Testis (tissue), 2 donors: ENCODE results near the gene ZNF679.

ENCODE experiments used
- POLR2A ChIP-seq: fragments of 450-650 bp; IDR thresholded peaks from one replicate; pipeline ENCODE4 v1.6.1; 2017; ENCODE audit warnings: antibody characterized with exemption, mild to moderate bottlenecking, moderate library complexity
- TF ChIP-seq, protein P1 (sequence below), 3 experiments: fragments of 450-650 bp in 2 of 3; fragments of 200-600 bp in 1 of 3; sonication (generic) in 1 of 3; IDR thresholded peaks; one replicate each; pipeline ENCODE4 v1.5.1; 2016 to 2019; ENCODE audit warnings: antibody characterized with exemption in 3 of 3, mild to moderate bottlenecking in 2 of 3, moderate library complexity in 1 of 3

DNA sequence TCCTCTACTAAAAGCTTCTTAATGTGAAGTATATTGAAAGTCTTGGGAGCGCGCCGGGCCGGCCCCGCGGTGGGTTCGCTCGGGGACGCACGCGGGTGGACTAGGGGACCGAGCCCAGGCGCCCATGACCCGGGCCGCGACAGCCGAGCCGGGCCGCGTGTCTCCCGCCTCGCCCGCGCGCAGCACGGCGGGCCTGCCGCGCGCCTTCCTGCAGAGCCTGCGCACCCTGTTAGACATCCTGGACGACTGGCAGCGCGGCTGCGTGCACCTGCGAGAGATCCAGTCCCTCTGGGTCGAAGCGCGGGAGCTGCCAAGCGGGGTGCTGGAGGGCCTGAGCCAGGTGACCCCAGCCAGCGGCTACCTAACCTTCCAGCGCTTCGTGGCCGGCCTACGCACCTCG lies 46.7 kb upstream of the ZNF679 start:
- TF ChIP-seq, protein P1, sequence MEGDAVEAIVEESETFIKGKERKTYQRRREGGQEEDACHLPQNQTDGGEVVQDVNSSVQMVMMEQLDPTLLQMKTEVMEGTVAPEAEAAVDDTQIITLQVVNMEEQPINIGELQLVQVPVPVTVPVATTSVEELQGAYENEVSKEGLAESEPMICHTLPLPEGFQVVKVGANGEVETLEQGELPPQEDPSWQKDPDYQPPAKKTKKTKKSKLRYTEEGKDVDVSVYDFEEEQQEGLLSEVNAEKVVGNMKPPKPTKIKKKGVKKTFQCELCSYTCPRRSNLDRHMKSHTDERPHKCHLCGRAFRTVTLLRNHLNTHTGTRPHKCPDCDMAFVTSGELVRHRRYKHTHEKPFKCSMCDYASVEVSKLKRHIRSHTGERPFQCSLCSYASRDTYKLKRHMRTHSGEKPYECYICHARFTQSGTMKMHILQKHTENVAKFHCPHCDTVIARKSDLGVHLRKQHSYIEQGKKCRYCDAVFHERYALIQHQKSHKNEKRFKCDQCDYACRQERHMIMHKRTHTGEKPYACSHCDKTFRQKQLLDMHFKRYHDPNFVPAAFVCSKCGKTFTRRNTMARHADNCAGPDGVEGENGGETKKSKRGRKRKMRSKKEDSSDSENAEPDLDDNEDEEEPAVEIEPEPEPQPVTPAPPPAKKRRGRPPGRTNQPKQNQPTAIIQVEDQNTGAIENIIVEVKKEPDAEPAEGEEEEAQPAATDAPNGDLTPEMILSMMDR (IDR thresholded peaks at IDR 0.05), result no peak
- no peak for TF ChIP-seq POLR2A
